HPDE6-E6E7 (cell line): ENCODE measurements around the gene AOAH.
"Not testable (repeated sequence)": the region's sequence is repeated elsewhere in the genome, so short reads cannot be mapped to it uniquely, and the experiment has no call there.

ENCODE experiments used
- DNase-seq: peaks from one replicate; pipeline ENCODE4 v3.0.0; 2011; ENCODE audit warnings: missing footprints; ENCODE audit errors: extremely low spot score

The AOAH gene

GRCh38 chr7:36469236-36469635 is 255.1 kb downstream of the AOAH start:
- no peak for DNase-seq

GRCh38 chr7:36468370-36469101 is 255.8 kb downstream of the AOAH start:
- no peak for DNase-seq

GRCh38 chr7:36466001-36466400 is 258.3 kb downstream of the AOAH start:
- not testable (repeated sequence) for DNase-seq

- no peak for DNase-seq
Measured at GRCh38 chr7:36464271-36464670, 260.0 kb downstream of the AOAH start.
